ENCODE measurements around the gene C1orf159.
A peak's percentile ranks its signal among the peaks of the same experiment; 100 is the strongest.
"Not testable (repeated sequence)": the region's sequence is repeated elsewhere in the genome, so short reads cannot be mapped to it uniquely, and the experiment has no call there.

C1orf159 gene

DNA sequence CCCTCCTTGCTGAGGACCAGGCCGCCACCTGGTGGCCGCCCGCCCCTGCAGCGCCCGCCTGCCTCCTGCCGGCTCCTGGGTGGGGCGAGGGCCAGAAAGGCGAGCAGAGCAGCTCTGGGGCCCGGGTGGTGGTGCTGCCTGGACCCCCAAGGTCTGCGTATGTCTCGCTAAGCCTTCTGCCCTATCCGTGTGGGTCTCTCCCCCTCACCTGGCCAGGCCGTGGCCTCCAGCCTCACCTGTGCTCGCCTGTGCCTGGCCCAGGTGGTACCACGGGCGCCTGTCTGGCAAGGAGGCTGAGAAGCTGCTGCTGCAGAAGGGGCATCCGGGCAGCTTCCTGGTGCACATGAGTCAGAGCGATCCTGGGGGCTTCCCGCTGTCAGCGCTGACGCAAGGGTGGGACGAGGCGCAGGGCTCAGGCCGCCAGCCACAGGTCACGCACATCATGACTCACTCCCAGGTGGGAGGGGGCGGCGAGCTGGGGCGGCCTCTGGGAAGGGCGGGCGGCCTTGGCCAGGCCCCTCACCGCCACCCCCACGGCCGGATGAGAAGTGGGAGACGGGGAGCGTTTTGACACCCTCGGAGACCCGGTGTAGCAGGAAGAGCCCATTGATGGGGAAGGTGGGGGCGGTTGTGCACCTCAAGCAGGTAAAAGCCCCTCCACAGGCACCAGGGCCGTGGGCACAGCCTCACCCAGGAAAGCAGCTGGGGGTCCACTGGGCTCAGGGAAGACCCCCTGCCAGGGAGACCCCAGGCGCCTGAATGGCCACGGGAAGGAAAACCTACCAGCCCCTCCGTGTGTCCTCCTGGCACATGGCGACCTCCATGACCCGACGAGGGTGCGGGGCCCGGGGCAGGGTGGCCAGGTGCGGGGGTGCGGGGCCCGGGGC, 51.7 kb downstream of the C1orf159 start:
- DNase-seq, result peak; percentile 12

DNA sequence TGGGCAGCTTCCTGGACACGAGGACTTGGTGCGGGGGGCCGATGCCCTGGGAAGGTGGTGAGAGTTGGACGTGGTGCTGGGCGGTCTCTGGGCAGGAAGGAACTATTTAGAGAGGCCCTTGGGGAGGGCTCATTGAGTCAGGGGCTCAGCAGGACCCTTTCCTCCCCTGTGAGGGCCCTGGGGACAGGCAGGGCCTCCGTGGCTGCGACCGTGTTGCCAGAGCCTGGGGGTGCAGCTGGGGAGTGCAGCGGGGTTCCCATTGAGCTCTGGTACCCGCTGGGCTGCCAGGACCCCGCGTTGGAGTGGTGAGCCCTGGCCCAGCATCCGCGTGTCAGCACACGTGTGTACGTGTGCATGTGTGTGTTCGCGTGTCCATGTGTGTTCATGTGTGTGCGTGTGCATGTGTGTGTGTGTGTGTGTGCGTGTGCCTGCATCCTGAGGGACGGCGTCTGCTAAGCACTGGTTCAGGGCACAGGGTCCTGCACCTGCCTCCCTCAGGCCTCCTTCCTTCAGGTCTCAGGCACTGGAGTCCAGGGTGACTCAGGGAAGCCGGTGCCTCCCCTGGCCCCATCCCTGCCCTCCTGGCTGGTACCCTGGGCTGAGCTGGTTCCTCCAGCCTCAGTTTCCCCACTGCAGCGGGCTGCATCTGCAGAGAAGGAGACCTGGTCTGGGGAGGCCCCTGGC, 52.5 kb downstream of the C1orf159 start:
- no peak for DNase-seq

DNA sequence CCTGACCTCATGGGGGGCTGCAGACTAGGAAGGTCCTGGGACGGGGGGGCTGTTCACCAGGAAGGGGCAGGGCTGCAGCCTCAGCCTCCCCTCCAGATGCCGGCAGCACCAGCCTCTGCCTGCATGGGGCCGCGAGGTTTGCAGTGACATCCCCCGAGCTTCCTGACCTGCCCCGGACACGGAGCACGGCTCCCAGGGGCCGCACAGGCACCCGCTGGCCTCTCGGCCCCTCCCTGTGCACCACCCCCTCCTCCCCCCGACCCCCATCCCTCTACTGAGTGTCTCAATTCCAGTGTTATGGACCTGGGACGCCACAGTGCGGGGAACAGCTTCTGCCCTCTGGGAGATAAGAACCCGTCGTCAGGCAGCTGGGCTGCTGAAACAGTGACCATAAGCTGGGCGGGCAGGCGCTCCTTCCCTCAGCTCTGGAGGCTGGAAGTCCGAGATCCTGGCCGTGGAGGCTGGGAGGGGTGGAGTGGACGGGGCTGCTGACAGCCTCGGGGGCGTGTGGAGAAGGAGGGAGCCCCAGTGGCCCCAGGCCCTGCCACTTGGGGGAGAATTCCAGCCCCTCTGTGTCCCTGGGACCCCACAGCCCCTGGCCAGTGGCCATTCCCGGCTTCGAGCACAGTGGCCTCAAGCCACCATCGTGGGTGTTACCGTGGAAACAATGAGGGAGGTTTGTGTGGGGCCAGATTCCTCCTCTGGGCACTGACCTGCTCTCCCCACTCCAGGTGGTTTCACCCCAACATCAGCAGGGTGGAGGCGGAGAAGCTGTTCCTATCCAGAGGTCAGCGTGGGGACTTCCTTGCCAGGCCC, 53.3 kb downstream of the C1orf159 start:
- DNase-seq, result no peak

DNA sequence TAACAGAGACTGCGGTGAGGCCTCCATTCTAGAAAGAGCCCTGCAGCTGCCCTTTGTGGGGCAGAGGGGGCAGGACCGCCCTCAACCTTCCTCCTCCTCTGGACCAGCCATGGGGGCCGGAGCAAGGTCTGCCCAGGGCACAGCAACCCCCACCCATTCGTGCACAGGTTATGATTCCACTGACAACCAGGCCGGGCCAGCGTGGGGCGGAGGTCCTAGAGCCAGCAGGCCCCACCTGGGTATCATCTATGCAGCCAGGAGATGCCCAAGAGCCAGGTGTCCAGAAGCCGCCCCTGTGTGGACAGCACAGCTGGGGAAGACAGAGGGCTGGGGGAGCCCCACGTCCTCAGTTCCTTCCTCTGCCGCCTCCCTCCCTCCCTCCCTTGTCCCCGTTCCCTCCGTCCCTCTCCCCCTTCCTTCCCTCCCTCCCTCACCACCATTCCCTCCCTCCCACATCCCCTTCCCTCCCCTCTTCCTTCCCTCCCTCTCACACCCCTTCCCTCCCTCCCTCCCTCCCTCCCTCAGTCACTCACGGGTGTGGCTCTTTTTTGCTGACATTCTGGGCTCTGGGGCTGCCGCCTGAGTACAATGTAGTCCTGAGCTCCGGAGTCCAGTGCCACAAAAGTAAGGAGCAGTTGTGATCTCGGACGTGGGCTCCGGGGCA, 54.1 kb downstream of the C1orf159 start:
- no peak for DNase-seq

DNA sequence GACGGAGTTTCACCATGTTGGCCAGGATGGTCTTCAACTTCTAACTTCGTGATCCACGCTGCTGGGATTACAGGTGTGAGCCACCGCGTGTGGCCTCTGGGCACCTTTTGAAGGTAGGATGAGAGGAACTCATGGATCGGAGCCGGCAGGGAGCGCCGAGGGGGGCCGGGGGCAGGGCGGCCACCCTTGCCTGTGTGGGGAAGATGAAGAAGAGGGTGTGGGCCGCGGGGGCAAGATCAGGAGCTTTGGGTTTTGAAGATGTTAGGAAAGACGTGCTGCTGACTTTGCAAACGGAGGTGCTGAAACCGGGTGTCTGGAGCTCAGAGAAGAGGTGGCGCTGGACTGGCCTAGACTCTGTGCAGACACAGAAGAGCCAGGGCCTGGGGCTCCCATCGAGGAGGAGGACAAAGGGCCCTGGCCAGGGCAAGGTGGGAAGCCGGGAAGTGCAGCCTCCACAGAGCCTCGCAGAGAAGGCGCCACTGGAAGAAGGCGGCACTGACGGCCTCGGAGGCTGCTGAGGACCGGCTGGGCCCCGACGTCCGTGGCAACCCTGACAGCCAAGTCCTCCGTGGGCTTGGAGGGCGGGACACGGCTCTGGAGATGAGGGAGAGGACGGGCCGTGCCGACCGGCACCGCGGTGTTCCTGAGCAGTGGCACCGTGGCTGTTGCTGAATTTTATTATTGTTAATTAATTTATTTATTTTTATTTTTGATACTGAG, 55.4 kb downstream of the C1orf159 start:
- no peak for DNase-seq

DNA sequence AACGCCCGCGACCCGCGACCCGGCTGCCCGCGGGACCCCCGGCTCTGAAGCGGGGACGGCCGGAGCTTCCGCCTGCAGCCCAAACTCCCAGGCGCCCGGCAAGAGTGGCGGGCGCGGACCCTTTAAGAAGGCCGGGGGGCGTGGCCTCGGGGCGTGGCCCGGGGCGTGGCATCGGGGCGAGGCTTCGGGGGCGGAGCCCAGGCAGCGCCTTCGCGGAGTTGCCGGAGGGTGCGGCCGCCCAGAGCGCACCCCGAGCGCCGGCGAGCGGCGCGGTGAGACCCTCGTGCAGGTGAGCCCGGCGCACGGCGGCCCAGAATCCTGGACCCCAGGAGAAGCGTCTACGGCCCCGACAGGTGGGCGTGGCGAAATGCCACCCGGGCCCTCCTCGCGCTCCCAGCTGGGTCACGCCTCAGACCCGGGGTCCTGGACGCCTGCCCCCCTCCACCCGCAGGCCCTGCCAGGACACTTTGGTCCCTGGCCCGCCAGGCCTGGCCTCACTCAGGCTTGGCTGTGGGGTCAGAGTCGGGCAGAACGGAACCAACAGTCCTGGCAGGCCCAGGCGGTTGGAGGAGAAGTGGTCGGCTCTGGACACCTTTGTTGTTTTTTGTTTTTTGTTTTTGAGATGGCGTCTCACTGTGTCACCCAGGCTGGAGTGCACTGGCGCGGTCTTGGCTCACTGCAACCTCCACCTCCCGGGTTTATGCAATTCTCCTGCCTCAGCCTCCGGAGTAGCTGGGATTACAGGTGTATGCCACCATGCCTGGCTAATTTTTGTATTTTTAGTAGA, 56.2 kb downstream of the C1orf159 start:
- DNase-seq, result peak; percentile 47

DNA sequence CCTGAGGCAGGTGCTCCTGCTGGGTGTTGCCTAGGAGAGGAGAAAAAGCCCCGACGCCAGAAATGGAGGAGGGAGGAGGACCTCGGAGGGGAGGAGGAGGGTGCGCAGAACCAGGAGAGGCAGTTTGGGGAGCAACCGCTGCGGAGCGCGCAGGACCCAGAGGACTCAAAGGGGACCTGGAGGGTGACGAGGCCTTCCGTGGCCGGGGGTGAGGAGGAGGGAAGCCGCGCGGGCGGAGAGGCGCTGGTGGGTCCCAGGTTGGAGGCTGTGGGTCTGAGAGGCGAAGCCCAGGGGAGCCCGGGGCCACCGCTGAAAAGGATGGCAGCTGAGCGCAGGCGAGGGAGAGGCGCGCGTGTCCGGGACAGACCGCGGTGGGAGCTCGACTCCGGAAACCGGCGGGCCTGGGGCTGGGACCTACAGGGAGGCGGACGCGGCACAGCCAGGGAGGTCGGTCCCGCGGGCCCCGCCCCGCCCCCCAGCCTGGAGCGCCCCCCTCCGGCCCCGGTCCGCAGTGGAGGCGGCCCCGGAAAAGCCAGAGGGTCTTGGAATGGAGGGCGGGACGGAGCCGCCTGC, 56.9 kb downstream of the C1orf159 start:
- DNase-seq, result no peak

DNA sequence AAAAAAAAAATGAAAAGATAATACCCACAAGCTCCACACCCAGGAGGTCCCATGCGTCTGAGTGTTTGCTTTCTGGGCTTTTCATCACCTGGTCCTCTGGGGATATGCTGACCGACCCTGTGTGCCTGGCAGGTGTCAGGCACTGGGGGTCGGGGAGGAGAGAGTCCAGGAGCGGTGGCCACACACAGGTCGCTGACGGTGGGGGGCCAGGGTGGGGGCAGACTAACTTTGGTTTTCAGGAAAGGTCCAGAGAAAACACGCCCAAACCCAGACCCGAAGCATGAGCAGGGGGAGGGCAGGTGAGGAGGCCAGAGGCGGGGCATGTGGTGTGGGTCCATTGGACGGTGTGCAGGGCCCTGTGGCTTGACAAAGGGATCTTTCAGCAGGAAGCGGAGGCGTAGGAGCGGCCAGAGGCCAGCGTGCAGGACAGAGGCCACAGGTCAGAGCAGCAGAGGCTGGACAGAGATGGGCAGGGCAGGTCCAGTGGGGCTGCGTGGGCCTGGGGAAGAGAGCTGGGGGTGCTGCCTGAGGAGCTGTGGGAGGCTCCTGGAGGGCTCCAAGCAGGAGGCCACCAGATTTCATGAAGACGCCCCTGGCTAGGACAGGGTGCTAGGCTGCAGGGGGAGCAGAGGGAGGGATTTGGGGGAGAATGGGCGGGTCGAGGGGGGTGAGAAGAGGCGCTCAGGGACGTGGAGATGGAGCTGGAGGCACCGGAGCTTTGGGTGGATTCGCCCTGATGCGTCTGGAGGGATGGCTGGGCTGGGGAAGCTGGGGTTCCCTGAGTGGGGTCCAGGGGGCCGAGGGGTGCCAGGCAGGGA, 57.6 kb downstream of the C1orf159 start:
- DNase-seq, result no peak

DNA sequence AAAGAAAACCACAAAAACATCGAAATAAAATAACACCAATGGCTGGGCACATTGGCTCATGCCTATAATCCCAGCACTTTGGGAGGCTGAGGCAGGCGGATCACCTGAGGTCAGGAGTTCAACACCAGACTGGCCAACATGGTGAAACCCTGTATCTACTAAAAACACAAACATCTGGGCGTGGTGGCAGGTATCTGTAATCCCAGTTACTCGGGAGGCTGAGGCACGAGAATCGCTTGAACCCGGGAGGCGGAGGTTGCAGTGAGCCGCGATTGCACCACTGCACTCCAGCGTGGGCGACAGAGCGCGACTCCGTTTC, 58.2 kb downstream of the C1orf159 start:
- DNase-seq, result not testable (repeated sequence)

DNA sequence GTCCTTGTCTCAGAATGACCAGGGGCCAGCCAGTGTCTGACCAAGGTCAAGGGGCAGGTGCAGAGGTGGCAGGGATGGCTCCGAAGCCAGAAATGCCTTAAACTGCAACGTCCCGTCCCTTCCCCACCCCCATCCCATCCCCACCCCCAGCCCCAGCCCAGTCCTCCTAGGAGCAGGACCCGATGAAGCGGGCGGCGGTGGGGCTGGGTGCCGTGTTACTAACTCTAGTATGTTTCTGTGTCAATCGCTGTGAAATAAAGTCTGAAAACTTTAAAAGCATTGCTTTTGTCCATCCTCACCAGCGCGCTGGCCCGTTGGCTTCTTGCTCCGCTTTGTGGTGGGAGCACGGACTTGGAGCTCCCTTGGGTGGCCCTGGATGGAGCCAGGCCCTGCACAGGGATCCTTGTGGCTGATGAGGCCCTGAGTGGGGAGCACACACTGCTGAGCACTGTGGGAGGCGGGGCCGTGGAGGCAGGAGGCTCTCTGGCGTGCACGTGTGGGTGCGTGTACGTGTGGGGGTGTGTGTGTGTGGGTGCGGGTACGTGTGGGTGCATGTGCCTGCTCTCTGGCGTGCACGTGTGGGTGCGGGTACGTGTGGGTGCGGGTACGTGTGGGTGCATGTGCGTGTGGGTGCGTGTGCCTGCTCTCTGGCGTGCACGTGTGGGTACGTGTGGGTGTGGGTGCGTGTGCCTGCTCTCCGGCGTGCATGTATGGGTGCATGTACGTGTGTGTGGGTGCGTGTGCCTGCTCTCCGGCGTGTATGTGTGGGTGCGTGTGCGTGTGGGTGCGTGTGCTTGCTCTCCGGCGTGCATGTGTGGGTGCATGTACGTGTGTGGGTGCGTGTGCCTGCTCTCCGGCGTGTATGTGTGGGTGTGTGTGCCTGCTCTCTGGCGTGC, 59.8 kb downstream of the C1orf159 start:
- DNase-seq, result no peak

DNA sequence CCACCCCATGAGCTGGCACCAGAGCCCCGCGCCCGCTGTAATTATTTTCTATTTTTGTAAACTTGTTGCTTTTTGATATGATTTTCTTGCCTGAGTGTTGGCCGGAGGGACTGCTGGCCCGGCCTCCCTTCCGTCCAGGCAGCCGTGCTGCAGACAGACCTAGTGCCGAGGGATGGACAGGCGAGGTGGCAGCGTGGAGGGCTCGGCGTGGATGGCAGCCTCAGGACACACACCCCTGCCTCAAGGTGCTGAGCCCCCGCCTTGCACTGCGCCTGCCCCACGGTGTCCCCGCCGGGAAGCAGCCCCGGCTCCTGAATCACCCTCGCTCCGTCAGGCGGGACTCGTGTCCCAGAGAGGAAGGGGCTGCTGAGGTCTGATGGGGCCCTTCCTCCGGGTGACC, 60.9 kb downstream of the C1orf159 start:
- DNase-seq, result no peak

DNA sequence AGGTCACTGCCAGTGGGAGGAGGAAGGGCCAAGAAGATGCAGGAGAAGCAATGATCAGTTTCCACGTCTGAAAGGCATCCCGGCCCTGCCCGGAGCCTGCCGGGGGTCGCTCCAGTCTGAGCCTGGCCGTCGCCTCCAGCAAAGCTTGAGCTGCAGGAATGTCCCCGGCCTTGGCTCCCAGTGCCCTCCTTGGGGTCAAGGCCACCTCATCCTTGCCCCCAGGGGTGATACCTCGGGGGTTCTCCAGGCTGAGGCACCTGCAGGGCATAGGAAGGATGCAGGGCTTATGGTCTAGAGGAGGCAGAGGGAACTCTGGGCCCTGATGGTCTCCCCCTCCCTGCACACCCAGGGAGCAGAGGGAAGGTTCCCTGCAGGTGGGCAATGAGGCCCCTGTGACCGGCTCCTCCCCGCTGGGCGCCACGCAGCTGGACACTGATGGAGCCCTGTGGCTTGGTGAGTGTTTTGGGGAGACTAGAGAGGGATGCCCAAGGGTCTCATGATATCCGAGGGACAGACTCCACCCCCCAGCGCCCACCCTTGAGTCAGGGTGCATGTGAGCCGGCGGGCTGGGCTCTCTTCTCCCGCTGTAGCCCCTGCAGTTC, 61.7 kb downstream of the C1orf159 start:
- no peak for DNase-seq

DNA sequence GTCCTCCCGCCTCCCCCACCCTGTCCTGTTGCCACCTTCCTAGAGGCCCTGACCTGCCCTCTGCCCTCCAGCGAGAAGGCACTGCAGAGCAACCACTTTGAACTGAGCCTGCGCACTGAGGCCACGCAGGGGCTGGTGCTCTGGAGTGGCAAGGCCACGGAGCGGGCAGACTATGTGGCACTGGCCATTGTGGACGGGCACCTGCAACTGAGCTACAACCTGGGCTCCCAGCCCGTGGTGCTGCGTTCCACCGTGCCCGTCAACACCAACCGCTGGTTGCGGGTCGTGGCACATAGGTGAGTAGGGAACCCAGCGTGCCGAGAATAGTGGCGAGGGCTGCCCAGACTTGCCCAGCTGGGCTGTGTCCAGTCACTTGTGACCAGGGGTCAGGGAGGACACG, 62.2 kb downstream of the C1orf159 start:
- no peak for DNase-seq

DNA sequence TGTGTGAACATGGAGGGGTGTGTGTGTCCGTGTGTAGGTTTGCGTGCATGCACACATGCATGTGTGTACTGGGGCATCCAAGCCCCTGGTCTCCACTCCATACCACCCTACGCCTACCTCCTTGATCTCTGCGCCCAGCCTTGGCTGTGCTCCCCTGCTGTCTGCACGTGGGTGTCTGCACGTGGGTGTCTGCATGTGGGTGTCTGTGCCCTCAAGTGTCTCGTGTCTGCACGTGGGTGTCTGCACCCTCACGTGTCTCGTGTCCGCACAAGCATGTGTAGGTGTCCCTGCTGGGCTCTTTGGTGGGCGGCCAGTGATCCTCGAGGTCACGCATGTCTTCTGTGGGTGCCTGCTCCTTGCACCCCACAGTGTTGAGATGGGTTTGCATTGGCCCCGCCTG, 62.9 kb downstream of the C1orf159 start:
- DNase-seq, result no peak

DNA sequence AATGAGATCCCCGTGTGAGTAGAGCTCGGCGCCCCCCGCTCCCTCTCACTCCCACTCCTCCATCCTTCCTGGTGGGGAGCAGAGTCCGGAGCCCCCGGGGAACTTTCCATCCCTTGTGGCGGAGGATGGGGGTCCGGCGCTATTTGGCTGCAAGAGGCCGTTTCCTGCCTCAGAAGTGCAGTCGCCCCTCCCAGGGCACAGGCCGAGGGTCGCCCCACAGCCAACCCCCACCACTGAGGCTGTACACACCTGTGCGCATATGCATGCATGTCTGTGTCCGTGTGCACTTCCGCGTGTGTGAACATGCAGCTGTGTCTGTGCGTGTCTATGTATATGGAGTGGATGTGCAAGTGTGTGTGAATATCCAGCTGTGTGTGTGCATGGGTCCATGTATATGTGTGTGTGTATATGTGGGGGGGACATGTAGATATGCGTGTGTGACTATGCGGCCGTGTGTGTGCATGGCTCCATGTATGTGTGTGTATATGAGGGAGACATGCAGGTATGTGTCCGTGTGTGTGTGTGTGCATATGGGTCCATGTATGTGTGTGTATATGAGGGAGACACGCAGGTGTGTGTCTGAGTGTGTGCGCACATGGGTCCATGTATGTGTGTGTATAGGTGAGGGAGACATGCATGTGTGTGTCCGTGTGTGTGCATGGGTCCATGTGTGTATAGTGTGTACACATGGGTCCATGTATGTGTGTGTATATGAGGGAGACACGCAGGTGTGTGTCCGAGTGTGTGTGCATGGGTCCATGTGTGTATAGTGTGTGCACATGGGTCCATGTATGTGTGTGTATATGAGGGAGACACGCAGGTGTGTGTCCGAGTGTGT, 63.7 kb downstream of the C1orf159 start:
- no peak for DNase-seq

DNA sequence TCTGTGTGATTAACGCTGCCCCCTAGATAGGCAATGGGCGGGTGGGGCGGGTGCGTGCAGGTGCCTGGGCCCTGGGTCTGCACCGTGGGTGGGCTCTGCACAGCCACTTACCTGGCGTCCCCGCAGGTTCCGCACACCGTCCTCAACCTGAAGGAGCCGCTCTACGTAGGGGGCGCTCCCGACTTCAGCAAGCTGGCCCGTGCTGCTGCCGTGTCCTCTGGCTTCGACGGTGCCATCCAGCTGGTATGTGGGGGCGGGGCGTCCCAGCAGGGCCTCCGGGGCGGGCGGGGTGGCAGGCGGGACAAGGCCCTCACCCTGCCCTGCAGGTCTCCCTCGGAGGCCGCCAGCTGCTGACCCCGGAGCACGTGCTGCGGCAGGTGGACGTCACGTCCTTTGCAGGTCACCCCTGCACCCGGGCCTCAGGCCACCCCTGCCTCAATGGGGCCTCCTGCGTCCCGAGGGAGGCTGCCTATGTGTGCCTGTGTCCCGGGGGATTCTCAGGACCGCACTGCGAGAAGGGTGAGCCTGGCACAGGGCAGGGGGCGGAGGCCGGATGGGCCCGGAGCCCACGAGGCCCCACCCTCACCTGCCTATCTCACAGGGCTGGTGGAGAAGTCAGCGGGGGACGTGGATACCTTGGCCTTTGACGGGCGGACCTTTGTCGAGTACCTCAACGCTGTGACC, 64.6 kb downstream of the C1orf159 start:
- DNase-seq, result no peak

DNA sequence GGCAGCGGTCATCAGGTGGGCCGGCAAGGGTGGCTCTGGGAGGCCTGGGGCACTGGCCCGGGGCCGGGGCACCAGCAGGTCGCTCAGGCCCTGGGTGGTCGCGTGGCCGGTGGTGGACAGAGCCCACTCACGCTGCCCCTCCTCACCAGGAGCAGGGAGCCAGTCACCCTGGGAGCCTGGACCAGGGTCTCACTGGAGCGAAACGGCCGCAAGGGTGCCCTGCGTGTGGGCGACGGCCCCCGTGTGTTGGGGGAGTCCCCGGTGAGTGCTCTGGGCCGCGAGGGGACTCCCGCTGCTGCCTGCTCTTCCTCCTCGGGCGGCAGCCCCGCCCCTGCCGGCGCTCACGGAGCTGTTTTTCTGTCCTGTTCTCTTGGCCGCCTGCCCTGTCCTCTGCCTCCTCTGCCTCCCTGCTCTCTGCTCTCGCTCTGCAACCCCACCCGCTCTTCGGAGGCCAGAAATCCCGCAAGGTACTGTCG, 65.3 kb downstream of the C1orf159 start:
- DNase-seq, result no peak
